Gastroesophageal sphincter (tissue), 4 donors: Measurements from ENCODE around the gene GANAB. TPM values are rescaled to one million over a fixed set of nuclear protein-coding genes. Genes with fewer than 3 reads are reported as not detected.
A peak's percentile ranks its signal among the peaks of the same experiment; 100 is the strongest.

Source experiments
- ATAC-seq: fragments of 150-250 bp; one replicate; pipeline ENCODE4 v1.9.1; 2016; ENCODE audit warnings: mild to moderate bottlenecking, moderate library complexity
- H3K27ac ChIP-seq, 4 donors: fragments of 200-600 bp; sonication (generic) in 3 of 4; 1 replicate in 3 of 4; 2 replicates in 1 of 4; pipeline ENCODE4 v1.5.1; 2016 to 2019
- H3K27me3 ChIP-seq: fragments of 200-600 bp; sonication (generic); one replicate; pipeline ENCODE4 v1.5.1; 2019
- H3K36me3 ChIP-seq, 2 donors: fragments of 200-600 bp; sonication (generic); one replicate each; pipeline ENCODE4 v1.5.1; 2019; ENCODE audit warnings: control low read depth in 1 of 2
- H3K4me1 ChIP-seq, 3 donors: fragments of 200-600 bp; sonication (generic); 1 replicate in 2 of 3; 2 replicates in 1 of 3; pipeline ENCODE4 v1.5.1; 2016 to 2019; ENCODE audit warnings: control low read depth in 2 of 3
- H3K4me3 ChIP-seq, 2 donors: fragments of 200-600 bp; sonication (generic); one replicate each; pipeline ENCODE4 v1.5.1; 2019; ENCODE audit warnings: mild to moderate bottlenecking in 1 of 2, moderate library complexity in 1 of 2
- H3K9me3 ChIP-seq, 3 donors: fragments of 200-600 bp; sonication (generic); one replicate each; pipeline ENCODE4 v1.5.1; 2017 to 2019; ENCODE audit warnings: control low read depth in 2 of 3
- CTCF ChIP-seq, 4 experiments: fragments of 200-600 bp in 2 of 4; fragments of 450-650 bp in 2 of 4; sonication (generic) in 1 of 4; IDR thresholded peaks; one replicate each; pipeline ENCODE4 v1.5.1; 2017 to 2019; ENCODE audit warnings: antibody characterized with exemption in 4 of 4, mild to moderate bottlenecking in 2 of 4, moderate library complexity in 2 of 4
- EP300 ChIP-seq: sonication (generic); formaldehyde crosslinking; IDR thresholded peaks from one replicate; pipeline ENCODE4 v1.6.1; 2017; ENCODE audit warnings: antibody characterized with exemption, mild to moderate bottlenecking
- POLR2A ChIP-seq, 2 donors: fragments of 450-650 bp; IDR thresholded peaks; one replicate each; pipeline ENCODE4 v1.6.1; 2017; ENCODE audit warnings: antibody characterized with exemption in 2 of 2, mild to moderate bottlenecking in 2 of 2, moderate library complexity in 1 of 2
- POLR2AphosphoS5 ChIP-seq: sonication (generic); formaldehyde crosslinking; IDR thresholded peaks from one replicate; pipeline ENCODE4 v1.6.1; 2017; ENCODE audit warnings: antibody characterized with exemption
- WGBS, 2 donors: methylation state at CpG; one replicate each; pipeline ENCODE4 v1.1.5; 2018; ENCODE audit warnings: low coverage in 1 of 2; 5-methylcytosine and 5-hydroxymethylcytosine counted together
- total RNA-seq, 4 donors: library from RNA; depleted of rRNA; stranded (reverse); fragments of >200 nt; gene quantifications; one replicate each; pipeline ENCODE4 v1.1.0, GENCODE V29; 2016

The GANAB gene
- total RNA-seq, 4 donors from 2014 or later: 87.8 to 151 (median 134) TPM

- no peak for ATAC-seq
- no peaks in the 10 kb centered on the region for H3K27me3 ChIP-seq
- 57 to 100% methylated on average over 1 to 2 of the region's 2 CpGs for WGBS, 2 donors
- H3K36me3 ChIP-seq: peaks cover 0 to 18% of the 10 kb centered on the region in 2 donors
- H3K27ac ChIP-seq: peak overlapping the region in 3 of 4 donors; percentile 16 to 96 (median 95)
- H3K4me3 ChIP-seq: peak overlapping the region in 1 of 2 donors; percentile 87
- TF ChIP-seq POLR2AphosphoS5 (no peak), EP300 (no peak), POLR2A (IDR thresholded peaks at IDR 0.05) (no peak)
- H3K9me3 ChIP-seq: no peaks in the 10 kb centered on the region
- peaks cover 5 to 74% (median 24%) of the 10 kb centered on the region in 3 donors for H3K4me1 ChIP-seq
Observed at GRCh38 chr11:62667460-62667859, 21.0 kb upstream of the GANAB start.

GRCh38 chr11:62666259-62666926 is 20.0 kb upstream of the GANAB start:
- 64% methylated on average over 11 of the region's 16 CpGs; no CpG with 5 or more reads in 1 of the 2 donors for WGBS, 2 donors
- H3K36me3 ChIP-seq: peaks cover 0 to 28% of the 10 kb centered on the region in 2 donors
- H3K9me3 ChIP-seq: no peaks in the 10 kb centered on the region
- H3K4me1 ChIP-seq: peaks cover 5 to 67% (median 24%) of the 10 kb centered on the region in 3 donors
- peak overlapping the region; percentile 71 to 87 for H3K4me3 ChIP-seq
- no peaks in the 10 kb centered on the region for H3K27me3 ChIP-seq
- no peak for ATAC-seq
- TF ChIP-seq EP300: no peak
- TF ChIP-seq CTCF (IDR thresholded peaks at IDR 0.05): no peak
- TF ChIP-seq POLR2AphosphoS5: no peak
- TF ChIP-seq POLR2A (IDR thresholded peaks at IDR 0.05): no peak
- peak overlapping the region; percentile 65 to 96 (median 94) for H3K27ac ChIP-seq

- TF ChIP-seq EP300 (no peak), POLR2A (IDR thresholded peaks at IDR 0.05) (no peak), POLR2AphosphoS5 (no peak), CTCF (IDR thresholded peaks at IDR 0.05) (no peak)
- no CpG with 5 or more reads among the region's 39 CpGs for WGBS, 2 donors
Observed at GRCh38 chr11:62665599-62666258, 19.3 kb upstream of the GANAB start.

GRCh38 chr11:62665075-62665598 is 18.7 kb upstream of the GANAB start, which contains the start of the genes C11orf98 and CSKMT:
TSS of gene C11orf98 (minus strand) at chr11:62665210. CDS start at chr11:62665169, 41 bp downstream.
TSS of gene CSKMT (plus strand) at chr11:62665312. CDS start at chr11:62665880, 568 bp downstream.
- 0% methylated on average over 4 of the region's 47 CpGs; no CpG with 5 or more reads in 1 of the 2 donors for WGBS, 2 donors
- peaks cover 5 to 55% (median 19%) of the 10 kb centered on the region in 3 donors for H3K4me1 ChIP-seq
- ATAC-seq: peak; percentile 98
- H3K27me3 ChIP-seq: no peaks in the 10 kb centered on the region
- peak within 1 kb of the TSS; percentile 71 to 87 for H3K4me3 ChIP-seq
- H3K36me3 ChIP-seq: peaks cover 0 to 29% of the 10 kb centered on the region in 2 donors
- no peak for TF ChIP-seq EP300
- peak; percentile 100 for TF ChIP-seq POLR2AphosphoS5
- TF ChIP-seq POLR2A (IDR thresholded peaks at IDR 0.05): peak; percentile 98 to 99
- no peak for TF ChIP-seq CTCF (IDR thresholded peaks at IDR 0.05)
- peak within 1 kb of the TSS; percentile 77 to 96 (median 94) for H3K27ac ChIP-seq
- no peaks in the 10 kb centered on the region for H3K9me3 ChIP-seq

More at GRCh38 chr11:62665599-62666258, 19.3 kb upstream of the GANAB start:
- Histone ChIP-seq H3K36me3 (peaks cover 0 to 29% of the 10 kb centered on the region in 2 donors), H3K27me3 (no peaks in the 10 kb centered on the region), H3K4me3 (peak overlapping the region; percentile 71 to 87), H3K27ac (peak overlapping the region; percentile 65 to 96 (median 94)), H3K9me3 (no peaks in the 10 kb centered on the region), H3K4me1 (peaks cover 5 to 61% (median 22%) of the 10 kb centered on the region in 3 donors)
- peak; percentile 39 for ATAC-seq
